ENCODE results near the gene BBS9. TPM values are rescaled to one million over a fixed set of nuclear protein-coding genes. Genes with fewer than 3 reads are reported as not detected.

The BBS9 gene
- total RNA-seq, 1 experiment from 2014 or later, result 5.7 TPM

- Histone ChIP-seq H3K27me3 (ENCODE audit: low read length) (no peaks in the 10 kb centered on the region), H3F3A (ENCODE audit: low read length, unreplicated experiment) (no peaks in the 10 kb centered on the region), H3K36me3 (ENCODE audit: low read depth, low read length) (no peaks in the 10 kb centered on the region), H3K4me3 (ENCODE audit: low read length) (no peak overlapping the region), H3K4me2 (ENCODE audit: low read length) (no peak overlapping the region), H4K20me1 (ENCODE audit: low read length) (no peaks in the 10 kb centered on the region), H3K27ac (ENCODE audit: low read length) (no peak overlapping the region), H3K9me2 (replicated peaks; ENCODE audit: low read length) (no peaks in the 10 kb centered on the region), H3K9ac (ENCODE audit: low read length) (no peak overlapping the region), H3K79me2 (ENCODE audit: low read length) (no peaks in the 10 kb centered on the region), H2AFZ (ENCODE audit: low read length) (no peak overlapping the region), H3K4me1 (ENCODE audit: insufficient read depth, low read length) (no peaks in the 10 kb centered on the region), H3K9me3 (ENCODE audit: low read length) (no peaks in the 10 kb centered on the region)
- CTCF ChIA-PET, result interaction anchor here (0.6 kb wide), 1 partner anchor 223 kb away, joined by 3 read pairs; no protein-coding TSS in a partner anchor
- no TSS peak for BruUV-seq (replicated peaks)
- DNase-seq (no peak), ATAC-seq (peak; percentile 91)
- POLR2A ChIA-PET (ENCODE audit: unreplicated experiment), result interaction anchor here (0.5 to 0.7 kb wide), 2 partner anchors 259 to 539 kb away, joined by 3 to 6 read pairs; no protein-coding TSS in a partner anchor
- TF ChIP-seq EZH2phosphoT487 (IDR thresholded peaks at IDR 0.05; ENCODE audit: borderline replicate concordance, low read length), result no peak
- TF ChIP-seq EZH2 (IDR thresholded peaks at IDR 0.05; ENCODE audit: low read length, unreplicated experiment), result no peak
- intact Hi-C loops (cut with micrococcal nuclease), result no loop called here
These were observed 107.7 kb downstream of the BBS9 start for GRCh38 chr7:33237036-33237435.

DNA sequence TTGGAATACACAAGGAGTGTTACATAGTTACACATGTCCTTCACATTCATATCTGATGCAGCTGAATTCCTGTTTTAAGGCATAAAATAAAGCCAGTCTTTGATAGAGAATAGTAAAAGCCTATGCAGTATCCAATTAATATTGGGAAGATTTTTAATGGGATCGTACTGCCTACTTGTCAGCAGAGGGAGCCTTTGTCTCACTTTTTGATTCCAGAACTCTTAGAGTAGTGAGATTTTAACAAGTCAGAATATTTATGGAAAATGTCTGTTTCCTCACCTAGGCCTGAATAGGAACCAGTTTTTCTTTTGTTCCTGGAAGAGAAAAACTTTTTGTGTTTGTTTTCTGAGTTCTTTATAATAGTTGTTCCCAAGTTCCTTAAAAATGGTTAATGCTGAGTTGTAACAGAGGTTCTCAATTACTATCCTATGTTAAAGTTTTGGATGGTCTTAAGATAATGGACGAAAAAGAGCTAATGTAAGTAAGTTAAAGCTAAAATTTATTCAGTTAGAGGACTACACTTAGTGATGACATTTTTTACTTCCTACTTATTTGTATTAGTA is 114.0 kb downstream of the BBS9 start:
- no peak overlapping the region for H3K9ac ChIP-seq (ENCODE audit: low read length)
- H3K79me2 ChIP-seq (ENCODE audit: low read length), result no peaks in the 10 kb centered on the region
- no peaks in the 10 kb centered on the region for H3F3A ChIP-seq (ENCODE audit: low read length, unreplicated experiment)
- ATAC-seq, result peak; percentile 88
- peak; percentile 63 for DNase-seq
- intact Hi-C loops (cut with micrococcal nuclease), result loop anchor here (1.0 to 10.0 kb wide), 6 partner anchors 59 to 690 kb away; partner anchors contain the start of gene BMPER
- H3K4me3 ChIP-seq (ENCODE audit: low read length), result no peak overlapping the region
- no peaks in the 10 kb centered on the region for H3K9me3 ChIP-seq (ENCODE audit: low read length)
- no TSS peak for BruUV-seq (replicated peaks)
- no peaks in the 10 kb centered on the region for H3K4me1 ChIP-seq (ENCODE audit: insufficient read depth, low read length)
- H4K20me1 ChIP-seq (ENCODE audit: low read length), result no peaks in the 10 kb centered on the region
- H3K4me2 ChIP-seq (ENCODE audit: low read length), result no peak overlapping the region
- POLR2A ChIA-PET (ENCODE audit: unreplicated experiment), result no interaction called here
- H3K9me2 ChIP-seq (replicated peaks; ENCODE audit: low read length), result no peaks in the 10 kb centered on the region
- H3K36me3 ChIP-seq (ENCODE audit: low read depth, low read length), result no peaks in the 10 kb centered on the region
- H3K27ac ChIP-seq (ENCODE audit: low read length), result no peak overlapping the region
- TF ChIP-seq EZH2 (IDR thresholded peaks at IDR 0.05; ENCODE audit: low read length, unreplicated experiment), result no peak
- TF ChIP-seq CTCF (conservative IDR thresholded peaks at IDR 0.05; ENCODE audit: low read depth, low read length), result peak; percentile 80
- no peak overlapping the region for H2AFZ ChIP-seq (ENCODE audit: low read length)
- no peaks in the 10 kb centered on the region for H3K27me3 ChIP-seq (ENCODE audit: low read length)
- CTCF ChIA-PET, result interaction anchor here (0.5 to 0.6 kb wide), 2 partner anchors 689 to 935 kb away, joined by 3 read pairs; no protein-coding TSS in a partner anchor

DNA sequence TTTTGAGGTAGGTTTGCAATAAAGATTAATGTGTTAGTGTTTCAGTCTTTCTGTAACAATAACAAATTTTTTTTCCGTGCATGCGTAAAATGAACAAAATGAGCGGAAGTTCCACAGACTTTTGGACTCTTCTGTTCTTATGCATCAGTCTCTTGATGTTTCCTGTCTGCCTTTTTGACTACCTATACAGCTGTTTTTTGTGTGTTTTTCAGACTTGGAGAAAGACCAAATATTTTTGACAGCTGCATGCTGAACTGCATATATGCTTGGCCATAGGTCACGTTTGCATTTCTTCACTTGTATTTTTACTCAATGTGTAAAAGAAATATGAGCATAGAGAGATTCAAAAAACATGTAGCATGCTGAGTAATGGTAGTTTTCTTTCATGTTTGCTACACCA is 119.3 kb downstream of the BBS9 start:
- peaks cover 8% of the 10 kb centered on the region; the same call in 1 of the 2 replicates for H3K4me1 ChIP-seq (ENCODE audit: insufficient read depth, low read length)
- H3K4me2 ChIP-seq (ENCODE audit: low read length), result no peak overlapping the region
- no peaks in the 10 kb centered on the region for H3K79me2 ChIP-seq (ENCODE audit: low read length)
- no peaks in the 10 kb centered on the region for H3K9me3 ChIP-seq (ENCODE audit: low read length)
- no peaks in the 10 kb centered on the region for H3F3A ChIP-seq (ENCODE audit: low read length, unreplicated experiment)
- no peaks in the 10 kb centered on the region for H3K36me3 ChIP-seq (ENCODE audit: low read depth, low read length)
- DNase-seq (no peak), ATAC-seq (no peak)
- no peak overlapping the region for H3K9ac ChIP-seq (ENCODE audit: low read length)
- no peaks in the 10 kb centered on the region for H3K9me2 ChIP-seq (replicated peaks; ENCODE audit: low read length)
- no peaks in the 10 kb centered on the region for H3K27me3 ChIP-seq (ENCODE audit: low read length)
- no peaks in the 10 kb centered on the region for H4K20me1 ChIP-seq (ENCODE audit: low read length)
- no peak overlapping the region for H3K4me3 ChIP-seq (ENCODE audit: low read length)
- ChIA-PET POLR2A (ENCODE audit: unreplicated experiment) (no interaction called here), CTCF (no interaction called here)
- no peak overlapping the region for H3K27ac ChIP-seq (ENCODE audit: low read length)
- TF ChIP-seq CTCF (conservative IDR thresholded peaks at IDR 0.05; ENCODE audit: low read depth, low read length) (no peak), EZH2phosphoT487 (IDR thresholded peaks at IDR 0.05; ENCODE audit: borderline replicate concordance, low read length) (no peak), EZH2 (IDR thresholded peaks at IDR 0.05; ENCODE audit: low read length, unreplicated experiment) (no peak)
- intact Hi-C loops (cut with micrococcal nuclease), result loop anchor here (10.0 kb wide), 1 partner anchor 656 kb away; the partner anchor contains the start of gene BMPER
- BruUV-seq (replicated peaks), result no TSS peak
- no peak overlapping the region for H2AFZ ChIP-seq (ENCODE audit: low read length)
